ENCODE data around the gene IKZF2.
A peak's percentile ranks its signal among the peaks of the same experiment; 100 is the strongest.

Gene IKZF2

GRCh38 chr2:213185147-213185822, 33.9 kb upstream of the IKZF2 start:
- no peak for TF ChIP-seq EZH2phosphoT487 (IDR thresholded peaks at IDR 0.05; ENCODE audit: borderline replicate concordance)
- TF ChIP-seq CTCF (conservative IDR thresholded peaks at IDR 0.05; ENCODE audit: low read length), result no peak
- no peak overlapping the region for H3K9ac ChIP-seq (ENCODE audit: low read depth, low read length, poor library complexity, severe bottlenecking)
- H4K20me1 ChIP-seq (ENCODE audit: insufficient read depth, low read length, poor library complexity, severe bottlenecking), result no peaks in the 10 kb centered on the region
- H3F3A ChIP-seq (ENCODE audit: low read depth), result 0 out of 2 replicates have a peak, but pooled peaks cover 3% of the 10 kb centered on the region
- H3K79me2 ChIP-seq (ENCODE audit: insufficient read depth, low read length), result no peaks in the 10 kb centered on the region
- H3K9me2 ChIP-seq (replicated peaks; ENCODE audit: low read depth, low read length), result no peaks in the 10 kb centered on the region
- no peaks in the 10 kb centered on the region for H3K36me3 ChIP-seq (ENCODE audit: insufficient read depth, low read length)
- H3K9me3 ChIP-seq (ENCODE audit: insufficient read depth, low read depth, low read length), result no peaks in the 10 kb centered on the region
- peak overlapping the region; percentile 29; the same call in 1 of the 2 replicates for H2AFZ ChIP-seq (ENCODE audit: low read length)
- H3K27me3 ChIP-seq (ENCODE audit: insufficient read depth, low read length, poor library complexity, severe bottlenecking), result no peaks in the 10 kb centered on the region
- no peak overlapping the region for H3K4me3 ChIP-seq (ENCODE audit: low read length, poor library complexity, severe bottlenecking)
- H3K4me1 ChIP-seq (ENCODE audit: insufficient read depth, low read length, poor library complexity, severe bottlenecking), result peaks cover 17% of the 10 kb centered on the region
- H3K4me2 ChIP-seq (ENCODE audit: low read depth, low read length, poor library complexity, severe bottlenecking), result no peak overlapping the region

- Histone ChIP-seq H3K9me3 (ENCODE audit: insufficient read depth, low read depth, low read length) (no peaks in the 10 kb centered on the region), H3K4me2 (ENCODE audit: low read depth, low read length, poor library complexity, severe bottlenecking) (no peak overlapping the region), H4K20me1 (ENCODE audit: insufficient read depth, low read length, poor library complexity, severe bottlenecking) (no peaks in the 10 kb centered on the region), H3K36me3 (ENCODE audit: insufficient read depth, low read length) (no peaks in the 10 kb centered on the region), H3K9me2 (replicated peaks; ENCODE audit: low read depth, low read length) (no peaks in the 10 kb centered on the region), H3F3A (ENCODE audit: low read depth) (0 out of 2 replicates have a peak, but pooled peaks cover 3% of the 10 kb centered on the region), H3K9ac (ENCODE audit: low read depth, low read length, poor library complexity, severe bottlenecking) (no peak overlapping the region), H3K4me1 (ENCODE audit: insufficient read depth, low read length, poor library complexity, severe bottlenecking) (peaks cover 16% of the 10 kb centered on the region), H2AFZ (ENCODE audit: low read length) (no peak overlapping the region), H3K4me3 (ENCODE audit: low read length, poor library complexity, severe bottlenecking) (no peak overlapping the region), H3K27me3 (ENCODE audit: insufficient read depth, low read length, poor library complexity, severe bottlenecking) (no peaks in the 10 kb centered on the region), H3K79me2 (ENCODE audit: insufficient read depth, low read length) (no peaks in the 10 kb centered on the region)
- TF ChIP-seq EZH2phosphoT487 (IDR thresholded peaks at IDR 0.05; ENCODE audit: borderline replicate concordance), result no peak
- TF ChIP-seq CTCF (conservative IDR thresholded peaks at IDR 0.05; ENCODE audit: low read length), result no peak
Observed at GRCh38 chr2:213181712-213182111, 30.3 kb upstream of the IKZF2 start.

- no peak overlapping the region for H3K4me2 ChIP-seq (ENCODE audit: low read depth, low read length, poor library complexity, severe bottlenecking)
- no peaks in the 10 kb centered on the region for H3K79me2 ChIP-seq (ENCODE audit: insufficient read depth, low read length)
- no peak overlapping the region for H2AFZ ChIP-seq (ENCODE audit: low read length)
- H3K4me1 ChIP-seq (ENCODE audit: insufficient read depth, low read length, poor library complexity, severe bottlenecking), result peaks cover 8% of the 10 kb centered on the region
- no peak overlapping the region for H3K9ac ChIP-seq (ENCODE audit: low read depth, low read length, poor library complexity, severe bottlenecking)
- no peaks in the 10 kb centered on the region for H3F3A ChIP-seq (ENCODE audit: low read depth)
- TF ChIP-seq CTCF (conservative IDR thresholded peaks at IDR 0.05; ENCODE audit: low read length) (no peak), EZH2phosphoT487 (IDR thresholded peaks at IDR 0.05; ENCODE audit: borderline replicate concordance) (no peak)
- no peaks in the 10 kb centered on the region for H3K9me3 ChIP-seq (ENCODE audit: insufficient read depth, low read depth, low read length)
- no peak overlapping the region for H3K4me3 ChIP-seq (ENCODE audit: low read length, poor library complexity, severe bottlenecking)
- no peaks in the 10 kb centered on the region for H3K9me2 ChIP-seq (replicated peaks; ENCODE audit: low read depth, low read length)
- H4K20me1 ChIP-seq (ENCODE audit: insufficient read depth, low read length, poor library complexity, severe bottlenecking), result no peaks in the 10 kb centered on the region
- H3K36me3 ChIP-seq (ENCODE audit: insufficient read depth, low read length), result no peaks in the 10 kb centered on the region
- H3K27me3 ChIP-seq (ENCODE audit: insufficient read depth, low read length, poor library complexity, severe bottlenecking), result no peaks in the 10 kb centered on the region
Observed at GRCh38 chr2:213177679-213178078, 26.3 kb upstream of the IKZF2 start.
